DMS153 treated with DMSO at 0.1 percent for 48 hours (cell line): ENCODE data around the gene RAD51B.
"Not testable (repeated sequence)": the region's sequence is repeated elsewhere in the genome, so short reads cannot be mapped to it uniquely, and the experiment has no call there.

ENCODE experiments used
- DNase-seq: peaks from one replicate; lab custom pipeline; 2025; ENCODE audit not compliant: unreplicated experiment; lab: John Stamatoyannopoulos, UW

RAD51B gene

GRCh38 chr14:68748260-68748659 lies 928.7 kb downstream of the RAD51B start:
- DNase-seq, result no peak

- DNase-seq, result no peak
Observed at GRCh38 chr14:68748691-68749090, 929.1 kb downstream of the RAD51B start.

- no peak for DNase-seq
Observed at GRCh38 chr14:68749487-68750475, 930.2 kb downstream of the RAD51B start.

- no peak for DNase-seq
Observed at GRCh38 chr14:68752271-68753006, 932.9 kb downstream of the RAD51B start.

GRCh38 chr14:68753690-68754089 lies 934.1 kb downstream of the RAD51B start:
- DNase-seq, result no peak

- no peak for DNase-seq
Observed at GRCh38 chr14:68755016-68755353, 935.4 kb downstream of the RAD51B start.

- DNase-seq, result no peak
Observed at GRCh38 chr14:68756000-68756481, 936.5 kb downstream of the RAD51B start.

- no peak for DNase-seq
Observed at GRCh38 chr14:68756734-68757133, 937.2 kb downstream of the RAD51B start.

GRCh38 chr14:68757618-68758081 lies 938.1 kb downstream of the RAD51B start:
- no peak for DNase-seq

- DNase-seq, result no peak
Observed at GRCh38 chr14:68758301-68758700, 938.7 kb downstream of the RAD51B start.

GRCh38 chr14:68759017-68759560 lies 939.5 kb downstream of the RAD51B start:
- no peak for DNase-seq

GRCh38 chr14:68759937-68760336 lies 940.4 kb downstream of the RAD51B start:
- no peak for DNase-seq

GRCh38 chr14:68760761-68761160 lies 941.2 kb downstream of the RAD51B start:
- DNase-seq, result no peak

- no peak for DNase-seq
Observed at GRCh38 chr14:68761391-68761790, 941.8 kb downstream of the RAD51B start.

- DNase-seq, result no peak
Observed at GRCh38 chr14:68762953-68763764, 943.6 kb downstream of the RAD51B start.

- not testable (repeated sequence) for DNase-seq
Observed at GRCh38 chr14:68763843-68764242, 944.3 kb downstream of the RAD51B start.

GRCh38 chr14:68766299-68767247 lies 947.0 kb downstream of the RAD51B start:
- no peak for DNase-seq

GRCh38 chr14:68767248-68767645 lies 947.7 kb downstream of the RAD51B start:
- no peak for DNase-seq

GRCh38 chr14:68768316-68768715 lies 948.7 kb downstream of the RAD51B start:
- DNase-seq, result no peak

GRCh38 chr14:68770051-68770450 lies 950.5 kb downstream of the RAD51B start:
- DNase-seq, result no peak
